ENCODE results near the gene UAP1.

The UAP1 gene

GRCh38 chr1:162573136-162573535 lies 11.6 kb downstream of the UAP1 start:
- TF ChIP-seq REST (IDR thresholded peaks at IDR 0.05; ENCODE audit: insufficient read depth in 1 of 2, low read depth in 2 of 2, low read length in 2 of 2) (no peak), TAF1 (IDR thresholded peaks at IDR 0.05; ENCODE audit: borderline replicate concordance, insufficient read depth, low read length) (no peak), POLR2AphosphoS5 (IDR thresholded peaks at IDR 0.05; ENCODE audit: low read depth, low read length) (no peak), FOXP2 (optimal IDR thresholded peaks at IDR 0.05; ENCODE audit: borderline replicate concordance, extremely low read depth, extremely low read length, insufficient read depth) (no peak)

GRCh38 chr1:162578071-162578700 lies 16.7 kb downstream of the UAP1 start:
- TF ChIP-seq SIN3A (IDR thresholded peaks at IDR 0.05; ENCODE audit: borderline replicate concordance, insufficient read depth, low read length): no peak
- no peak for TF ChIP-seq FOXP2 (optimal IDR thresholded peaks at IDR 0.05; ENCODE audit: borderline replicate concordance, extremely low read depth, extremely low read length, insufficient read depth)
- TF ChIP-seq POLR2AphosphoS5 (IDR thresholded peaks at IDR 0.05; ENCODE audit: low read depth, low read length): no peak
- no peak for TF ChIP-seq REST (IDR thresholded peaks at IDR 0.05; ENCODE audit: insufficient read depth in 1 of 2, low read depth in 2 of 2, low read length in 2 of 2)
- no peak for TF ChIP-seq TAF1 (IDR thresholded peaks at IDR 0.05; ENCODE audit: borderline replicate concordance, insufficient read depth, low read length)

- no peak for TF ChIP-seq TAF1 (IDR thresholded peaks at IDR 0.05; ENCODE audit: borderline replicate concordance, insufficient read depth, low read length)
- TF ChIP-seq REST (IDR thresholded peaks at IDR 0.05; ENCODE audit: insufficient read depth in 1 of 2, low read depth in 2 of 2, low read length in 2 of 2): no peak
- TF ChIP-seq POLR2AphosphoS5 (IDR thresholded peaks at IDR 0.05; ENCODE audit: low read depth, low read length): no peak
- TF ChIP-seq FOXP2 (optimal IDR thresholded peaks at IDR 0.05; ENCODE audit: borderline replicate concordance, extremely low read depth, extremely low read length, insufficient read depth): no peak
- TF ChIP-seq SIN3A (IDR thresholded peaks at IDR 0.05; ENCODE audit: borderline replicate concordance, insufficient read depth, low read length): no peak
Observed at GRCh38 chr1:162578936-162579335, 17.4 kb downstream of the UAP1 start.

- TF ChIP-seq TAF1 (IDR thresholded peaks at IDR 0.05; ENCODE audit: borderline replicate concordance, insufficient read depth, low read length) (no peak), REST (IDR thresholded peaks at IDR 0.05; ENCODE audit: insufficient read depth in 1 of 2, low read depth in 2 of 2, low read length in 2 of 2) (no peak), SIN3A (IDR thresholded peaks at IDR 0.05; ENCODE audit: borderline replicate concordance, insufficient read depth, low read length) (no peak), FOXP2 (optimal IDR thresholded peaks at IDR 0.05; ENCODE audit: borderline replicate concordance, extremely low read depth, extremely low read length, insufficient read depth) (no peak), POLR2AphosphoS5 (IDR thresholded peaks at IDR 0.05; ENCODE audit: low read depth, low read length) (no peak)
Observed at GRCh38 chr1:162580308-162580707, 18.8 kb downstream of the UAP1 start.

GRCh38 chr1:162587347-162587746 lies 25.8 kb downstream of the UAP1 start:
- no peak for TF ChIP-seq FOXP2 (optimal IDR thresholded peaks at IDR 0.05; ENCODE audit: borderline replicate concordance, extremely low read depth, extremely low read length, insufficient read depth)
- TF ChIP-seq REST (IDR thresholded peaks at IDR 0.05; ENCODE audit: insufficient read depth in 1 of 2, low read depth in 2 of 2, low read length in 2 of 2): no peak
- no peak for TF ChIP-seq SIN3A (IDR thresholded peaks at IDR 0.05; ENCODE audit: borderline replicate concordance, insufficient read depth, low read length)
- no peak for TF ChIP-seq TAF1 (IDR thresholded peaks at IDR 0.05; ENCODE audit: borderline replicate concordance, insufficient read depth, low read length)
- no peak for TF ChIP-seq POLR2AphosphoS5 (IDR thresholded peaks at IDR 0.05; ENCODE audit: low read depth, low read length)
